GM12891 (cell line): ENCODE data around the gene KCNQ1OT1.

Source experiments
- DNase-seq: peaks from one replicate; pipeline ENCODE4 v3.0.0; 2011; ENCODE audit warnings: low spot score; ENCODE audit not compliant: insufficient read length
- FAIRE-seq: peaks from 2 replicates; lab custom pipeline; 2011; peaks lifted over from hg19 to GRCh38; lab: Jason Lieb, UNC
- PAX5 ChIP-seq: IDR thresholded peaks from 2 replicates; pipeline ENCODE4 v1.6.1; 2011; ENCODE audit warnings: low read length, moderate library complexity, mild to moderate bottlenecking; ENCODE audit not compliant: insufficient read depth, severe bottlenecking
- POLR2A ChIP-seq: IDR thresholded peaks from 2 replicates; pipeline ENCODE4 v1.6.1; 2011; ENCODE audit warnings: low read depth, low read length, control low read depth
- POLR2AphosphoS5 ChIP-seq: IDR thresholded peaks from 2 replicates; pipeline ENCODE4 v1.6.1; 2011; ENCODE audit warnings: low read depth, low read length, control low read depth
- POU2F2 ChIP-seq: IDR thresholded peaks from 2 replicates; pipeline ENCODE4 v1.6.1; 2011; ENCODE audit warnings: low read depth, mild to moderate bottlenecking, control low read depth, low read length, moderate library complexity
- SPI1 ChIP-seq: IDR thresholded peaks from 2 replicates; pipeline ENCODE4 v1.6.1; 2011; ENCODE audit warnings: low read depth, low read length, control low read depth
- TAF1 ChIP-seq: IDR thresholded peaks from 2 replicates; pipeline ENCODE4 v1.6.1; 2011; ENCODE audit warnings: low read depth, low read length, control low read depth

KCNQ1OT1 gene

DNA sequence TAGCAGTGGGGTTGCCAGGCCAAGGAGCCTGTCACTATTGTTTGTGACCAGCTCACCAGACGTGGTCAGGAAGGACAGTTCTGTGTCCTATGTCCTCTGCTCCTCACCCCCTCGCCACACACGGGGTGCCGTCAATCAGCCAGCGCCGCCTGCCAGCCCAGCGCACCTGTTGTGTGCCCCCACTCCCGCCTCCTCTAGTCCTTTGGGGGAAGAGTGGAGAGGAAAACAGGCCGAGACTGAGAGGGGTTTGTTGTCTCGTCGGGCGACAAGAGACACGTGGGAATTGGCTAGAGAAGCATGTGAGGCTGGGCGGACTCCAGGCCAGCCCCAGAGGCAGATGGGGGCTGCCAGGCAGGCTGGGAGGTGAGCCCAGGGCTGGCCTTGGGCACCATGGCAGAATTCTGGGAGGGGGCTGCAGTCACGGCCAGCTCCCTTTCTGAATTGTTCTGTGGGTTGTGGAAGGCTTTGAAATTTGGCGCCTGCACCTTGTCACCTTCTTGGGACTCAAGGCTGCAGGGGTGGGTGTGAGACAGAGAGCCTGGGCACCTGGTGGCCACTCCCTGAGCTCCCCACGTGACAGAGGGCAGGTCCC, 3.1 kb upstream of the KCNQ1OT1 start:
- no peak for FAIRE-seq

DNA sequence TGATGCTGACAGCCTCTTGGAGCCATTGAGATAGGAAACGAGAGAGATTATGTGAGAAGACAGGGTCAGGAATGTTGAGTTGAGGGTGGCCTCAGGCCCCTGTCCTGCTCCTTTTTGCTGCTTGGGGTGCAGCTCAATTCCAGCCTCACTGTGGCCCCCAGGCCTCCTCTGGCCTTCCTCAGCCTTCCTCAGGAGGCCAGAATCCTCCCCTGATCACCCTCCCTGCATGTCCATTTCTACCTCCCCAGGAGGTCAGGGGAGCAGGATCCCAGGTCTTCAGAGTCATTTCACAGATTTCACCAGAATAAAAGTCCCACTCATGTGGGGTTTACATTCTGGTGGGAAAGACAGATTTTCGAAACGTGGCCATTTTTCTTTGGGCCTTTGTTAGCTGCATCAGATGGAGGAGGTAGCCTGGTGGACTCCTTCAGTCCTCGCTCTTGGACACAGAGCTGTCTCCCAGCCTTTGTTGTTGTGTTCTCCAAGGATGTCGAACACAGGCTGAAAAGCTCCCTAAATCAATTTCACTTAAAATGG, 2.2 kb upstream of the KCNQ1OT1 start:
- FAIRE-seq (no peak), DNase-seq (no peak)
- TF ChIP-seq POLR2AphosphoS5 (no peak), TAF1 (no peak), POLR2A (no peak), POU2F2 (no peak), SPI1 (no peak), PAX5 (no peak)

More for the DNA sequence above, 3.1 kb upstream of the KCNQ1OT1 start:
- no peak for DNase-seq
- TF ChIP-seq POU2F2 = no peak
- TF ChIP-seq POLR2A = no peak
- TF ChIP-seq POLR2AphosphoS5 = no peak
- TF ChIP-seq SPI1 = no peak
- TF ChIP-seq TAF1 = no peak
- no peak for TF ChIP-seq PAX5

DNA sequence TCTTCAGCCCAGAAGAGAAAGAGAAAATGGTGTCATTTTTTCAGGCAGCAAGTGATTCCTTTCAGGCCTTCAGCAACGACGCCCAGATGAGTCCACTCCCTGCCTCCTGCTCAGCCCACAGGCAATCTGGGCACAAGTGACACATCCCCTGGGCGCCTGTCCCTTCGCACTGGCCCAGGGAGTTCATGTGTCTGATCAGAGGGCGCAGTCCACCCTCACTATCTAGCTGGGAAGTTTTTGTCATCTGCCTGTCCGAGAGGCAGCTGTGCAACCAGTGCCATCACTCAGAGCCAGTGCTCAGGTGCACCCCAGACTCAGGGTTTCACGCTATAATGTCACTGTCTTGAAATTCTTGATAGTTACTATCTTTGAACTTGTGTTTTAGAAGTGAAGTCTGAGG, 1.4 kb upstream of the KCNQ1OT1 start:
- DNase-seq (no peak), FAIRE-seq (no peak)
- TF ChIP-seq SPI1 = no peak
- no peak for TF ChIP-seq POLR2A
- no peak for TF ChIP-seq PAX5
- no peak for TF ChIP-seq POLR2AphosphoS5
- TF ChIP-seq POU2F2 = no peak
- TF ChIP-seq TAF1 = no peak

DNA sequence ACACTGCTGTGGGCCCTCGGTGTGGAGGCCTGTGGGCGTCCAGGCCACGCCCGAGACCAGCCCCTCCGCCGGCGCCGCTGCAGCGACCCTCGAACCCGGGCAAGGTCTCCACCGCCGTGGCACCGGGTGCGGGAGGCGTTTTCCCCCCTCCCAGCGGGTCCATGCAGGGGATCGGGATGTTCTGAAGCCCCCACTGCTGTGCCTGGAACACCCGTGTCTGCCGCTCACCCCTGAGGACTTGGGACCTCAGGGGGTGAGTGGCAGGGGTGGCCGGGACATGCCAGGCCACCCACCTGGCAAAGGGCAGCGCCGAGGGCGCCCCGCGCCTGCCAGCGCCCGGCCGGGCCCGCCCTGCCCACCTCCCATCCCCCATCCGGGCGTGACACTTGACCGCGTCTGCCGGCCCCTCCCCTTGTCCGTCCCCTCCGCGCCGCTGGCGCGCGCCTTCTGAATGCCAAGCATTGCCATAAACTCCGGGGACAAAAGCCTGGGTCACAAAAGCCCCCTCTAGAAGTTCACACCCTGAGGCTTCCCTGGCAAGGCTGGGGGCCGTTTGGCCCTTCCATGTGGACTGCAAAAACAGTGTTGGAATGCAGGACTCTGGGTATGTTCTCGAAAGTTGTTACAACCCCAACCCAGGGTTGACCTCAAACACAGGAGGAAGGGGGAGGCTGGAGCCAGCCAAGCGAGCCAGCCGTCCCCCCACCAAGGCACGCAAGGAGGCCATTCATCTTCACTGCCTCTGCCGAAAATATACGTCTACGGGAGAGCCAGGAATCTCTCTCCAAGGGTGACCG, 819 bp upstream of the KCNQ1OT1 start:
- TF ChIP-seq TAF1 (no peak), POU2F2 (no peak), POLR2AphosphoS5 (no peak), SPI1 (no peak), POLR2A (no peak), PAX5 (no peak)
- DNase-seq (no peak), FAIRE-seq (peak; percentile 51)

DNA sequence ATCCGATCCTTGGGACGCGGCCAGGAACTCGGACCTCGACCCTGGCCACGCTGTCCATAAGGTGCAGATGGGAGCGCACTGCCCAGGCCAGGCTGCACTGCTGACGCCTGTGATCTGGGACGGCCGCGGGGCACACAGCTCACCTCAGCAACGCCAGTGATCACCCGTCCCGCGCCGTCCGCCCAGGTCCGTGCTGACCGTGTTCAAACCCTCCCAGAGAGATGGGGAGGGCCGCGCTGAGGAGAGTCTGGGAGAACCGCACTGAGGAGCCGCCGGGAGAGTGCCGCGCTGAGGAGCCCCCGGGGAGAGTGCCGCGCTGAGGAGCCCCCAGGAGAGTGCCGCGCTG, 636 bp downstream of the KCNQ1OT1 start:
- no peak for FAIRE-seq
- DNase-seq = no peak
- TF ChIP-seq SPI1 = no peak
- TF ChIP-seq TAF1 = no peak
- no peak for TF ChIP-seq POU2F2
- TF ChIP-seq POLR2A = no peak
- TF ChIP-seq POLR2AphosphoS5 = no peak
- TF ChIP-seq PAX5 = no peak

DNA sequence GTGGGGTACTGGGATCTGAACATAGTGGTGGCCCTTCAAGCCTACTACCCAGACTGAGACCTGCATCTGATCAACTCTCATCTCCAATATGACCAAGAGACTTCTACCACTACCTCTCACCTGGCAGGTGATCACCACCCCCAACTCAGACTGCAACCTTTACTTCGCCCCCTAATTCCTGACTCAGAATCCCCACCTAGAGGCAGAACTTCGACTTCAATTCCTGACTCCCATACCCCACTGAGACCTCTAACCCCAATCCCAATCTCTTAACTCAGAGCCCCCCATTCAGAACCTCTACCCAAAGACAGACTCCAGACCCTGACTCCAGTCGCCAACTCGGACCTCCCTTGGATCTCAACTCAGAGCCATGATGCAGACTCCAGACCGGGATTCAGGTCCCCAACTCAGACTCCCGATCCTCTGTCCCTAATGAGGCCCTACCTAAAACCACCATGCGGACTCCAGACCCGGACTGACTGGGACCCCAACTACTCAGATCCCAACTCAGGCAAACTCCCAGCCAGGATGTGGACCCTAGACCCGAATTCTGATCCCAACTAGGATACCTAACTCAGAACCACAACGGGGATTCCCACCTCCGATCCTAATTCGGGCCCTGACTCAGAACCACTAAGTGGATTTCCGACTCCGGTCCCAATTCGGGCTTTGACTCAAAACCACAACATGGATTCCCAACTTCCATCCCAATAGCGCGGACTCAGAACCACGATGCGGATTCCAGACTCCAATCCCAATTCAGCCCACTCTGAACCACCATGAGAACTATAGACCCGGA, 1.2 kb downstream of the KCNQ1OT1 start:
- FAIRE-seq (no peak), DNase-seq (no peak)
- no peak for TF ChIP-seq POU2F2
- no peak for TF ChIP-seq POLR2A
- no peak for TF ChIP-seq PAX5

DNA sequence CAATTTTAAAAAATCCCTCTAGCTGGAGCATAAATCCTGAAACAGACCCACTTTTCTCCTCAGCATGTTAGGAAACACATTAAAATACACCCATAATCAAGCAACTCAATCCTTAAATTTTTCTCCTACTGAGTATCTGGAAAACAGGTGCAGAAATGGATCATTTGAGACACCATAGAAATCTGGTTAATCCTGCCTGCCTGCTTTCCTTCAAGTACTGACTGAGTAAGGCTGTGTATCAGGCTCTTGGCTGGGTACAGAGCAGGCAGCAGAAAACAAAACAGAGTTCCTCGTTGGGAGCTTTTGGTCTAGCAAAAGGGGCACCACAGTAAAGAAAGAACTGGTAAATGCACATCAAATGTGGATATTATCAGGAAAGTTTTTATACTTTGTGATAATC, 1.9 kb downstream of the KCNQ1OT1 start:
- TF ChIP-seq SPI1 = no peak
- no peak for TF ChIP-seq POU2F2
- no peak for TF ChIP-seq PAX5
- no peak for TF ChIP-seq POLR2AphosphoS5
- TF ChIP-seq TAF1 = no peak
- TF ChIP-seq POLR2A = no peak
- FAIRE-seq (no peak), DNase-seq (no peak)

DNA sequence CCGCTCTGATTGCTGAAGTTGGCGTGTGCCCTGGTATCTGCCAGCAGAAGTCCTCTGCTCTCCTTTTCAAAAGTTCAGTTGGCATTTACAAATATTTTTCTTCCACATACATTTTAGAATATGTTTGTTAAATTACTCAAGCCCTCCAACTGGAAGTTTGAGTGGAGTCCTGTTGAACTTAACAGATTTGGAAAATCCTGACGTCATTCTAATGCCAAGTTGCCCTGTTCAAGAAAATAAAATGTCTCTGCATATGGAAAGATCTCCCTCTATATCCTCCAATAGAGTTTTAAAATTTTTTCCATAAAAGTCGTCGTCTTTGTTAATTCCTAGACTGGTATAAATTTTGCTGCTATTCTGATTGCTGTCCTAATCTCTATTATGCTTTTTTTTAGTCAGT, 3.3 kb downstream of the KCNQ1OT1 start:
- FAIRE-seq = no peak
- no peak for TF ChIP-seq PAX5
- no peak for TF ChIP-seq SPI1
- no peak for TF ChIP-seq TAF1
- TF ChIP-seq POU2F2 = no peak
- TF ChIP-seq POLR2AphosphoS5 = no peak
- TF ChIP-seq POLR2A = no peak
- DNase-seq = no peak

DNA sequence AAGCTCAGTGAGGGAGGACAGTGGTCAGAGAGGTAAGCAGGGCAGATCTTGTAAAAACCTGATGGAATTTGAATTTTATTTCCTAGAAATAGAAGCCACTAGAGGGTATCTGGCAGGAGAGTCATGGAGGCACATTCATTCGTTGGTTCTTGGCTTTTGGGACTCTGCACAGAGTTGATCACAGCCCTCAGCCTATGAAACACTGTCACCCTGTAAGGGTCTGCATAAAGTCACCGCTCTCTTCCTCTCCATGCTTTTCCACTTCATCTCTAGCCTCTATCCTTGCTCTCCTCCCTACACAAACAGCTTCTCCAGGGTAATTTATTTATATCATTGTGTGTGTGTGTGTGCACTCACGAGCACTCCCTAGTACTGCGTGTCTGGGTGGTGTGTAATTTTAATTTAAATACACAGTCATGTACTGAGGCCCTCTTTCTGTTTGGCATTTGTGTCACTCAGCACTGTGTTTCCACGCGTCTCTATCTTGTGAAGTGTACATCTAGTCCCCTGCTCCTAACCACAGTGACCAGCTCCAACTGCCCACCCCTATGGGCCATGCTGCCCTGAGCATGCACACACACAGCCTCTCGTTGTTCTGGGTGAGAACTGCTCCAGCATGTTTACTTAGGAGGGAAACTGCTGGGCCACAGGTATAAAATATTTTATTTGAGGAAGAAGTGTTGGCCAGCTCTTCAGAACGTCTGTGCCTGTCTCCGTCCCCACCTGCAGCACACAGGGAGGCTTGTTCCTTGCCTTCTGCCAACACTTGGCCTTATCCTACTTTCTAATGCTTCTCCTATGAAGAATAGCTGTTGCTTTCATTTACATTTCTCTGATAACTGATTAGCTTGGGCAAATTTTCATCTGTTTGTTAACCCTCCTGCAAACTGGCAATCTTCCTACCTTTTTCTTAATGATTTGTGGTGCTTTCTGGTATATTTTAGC, 4.5 kb downstream of the KCNQ1OT1 start:
- FAIRE-seq (no peak), DNase-seq (no peak)
- TF ChIP-seq PAX5 (no peak), POU2F2 (no peak), POLR2A (no peak), SPI1 (no peak), POLR2AphosphoS5 (no peak), TAF1 (no peak)
